GM18951 (cell line): ENCODE results near the gene STX17.

Source experiments
- POLR2A ChIP-seq: IDR thresholded peaks from 4 replicates; pipeline ENCODE4 v1.6.1; 2011; ENCODE audit warnings: mild to moderate bottlenecking; ENCODE audit not compliant: insufficient read length, insufficient read depth; ENCODE audit errors: extremely low read depth
- in situ Hi-C: fragments of 300-500 bp; cut with MboI; formaldehyde crosslinking; loops from one replicate; pipeline ENCODE4 v1.12.0; 2022; ENCODE audit warnings: low sequenced_read_pairs, mixed read lengths, inconsistent platforms; ENCODE audit not compliant: unreplicated experiment

The STX17 gene

GRCh38 chr9:99876190-99876589 lies 30.3 kb upstream of the STX17 start:
- in situ Hi-C loops = no loop called here
- no peak for TF ChIP-seq POLR2A

- in situ Hi-C loops = no loop called here
- no peak for TF ChIP-seq POLR2A
Observed at GRCh38 chr9:99878651-99879050, 27.8 kb upstream of the STX17 start.

- TF ChIP-seq POLR2A = no peak
- in situ Hi-C loops = no loop called here
Observed at GRCh38 chr9:99881769-99882168, 24.7 kb upstream of the STX17 start.

- in situ Hi-C loops = no loop called here
- TF ChIP-seq POLR2A = no peak
Observed at GRCh38 chr9:99885747-99886146, 20.7 kb upstream of the STX17 start.

- TF ChIP-seq POLR2A = no peak
- in situ Hi-C loops = no loop called here
Observed at GRCh38 chr9:99889120-99889519, 17.3 kb upstream of the STX17 start.

GRCh38 chr9:99894826-99895225 lies 11.6 kb upstream of the STX17 start:
- in situ Hi-C loops = no loop called here
- no peak for TF ChIP-seq POLR2A

GRCh38 chr9:99895510-99895909 lies 10.9 kb upstream of the STX17 start:
- in situ Hi-C loops = no loop called here
- no peak for TF ChIP-seq POLR2A

GRCh38 chr9:99896119-99896518 lies 10.3 kb upstream of the STX17 start:
- in situ Hi-C loops = no loop called here
- TF ChIP-seq POLR2A = no peak

- TF ChIP-seq POLR2A = no peak
- in situ Hi-C loops = no loop called here
Observed at GRCh38 chr9:99903393-99903792, 3.1 kb upstream of the STX17 start.

- in situ Hi-C loops = no loop called here
- no peak for TF ChIP-seq POLR2A
Observed at GRCh38 chr9:99905833-99906402, 536 bp upstream of the STX17 start.

GRCh38 chr9:99907208-99907532 lies 716 bp downstream of the STX17 start:
- in situ Hi-C loops = no loop called here
- TF ChIP-seq POLR2A = no peak

GRCh38 chr9:99911600-99911999 lies 5.1 kb downstream of the STX17 start:
- in situ Hi-C loops = no loop called here
- no peak for TF ChIP-seq POLR2A

- no peak for TF ChIP-seq POLR2A
- in situ Hi-C loops = no loop called here
Observed at GRCh38 chr9:99916650-99917049, 10.2 kb downstream of the STX17 start.

GRCh38 chr9:99918134-99918533 lies 11.7 kb downstream of the STX17 start:
- in situ Hi-C loops = no loop called here
- TF ChIP-seq POLR2A = no peak

- no peak for TF ChIP-seq POLR2A
- in situ Hi-C loops = no loop called here
Observed at GRCh38 chr9:99919930-99920329, 13.5 kb downstream of the STX17 start.
